Lower leg skin (tissue), 4 donors: ENCODE measurements around the gene EFTUD2. TPM values are rescaled to one million over a fixed set of nuclear protein-coding genes. Genes with fewer than 3 reads are reported as not detected.

Experiments
- DNase-seq, 2 donors: peaks; one replicate each; pipeline ENCODE4 v3.0.0-alpha.2; 2019; ENCODE audit warnings: low spot score in 2 of 2
- H3K4me3 ChIP-seq: fragments of 200-600 bp; sonication (generic); 2 replicates; pipeline ENCODE4 v1.5.1; 2017; ENCODE audit warnings: mild to moderate bottlenecking, low read depth; ENCODE audit not compliant: poor library complexity, severe bottlenecking
- CTCF ChIP-seq, 3 donors: fragments of 450-650 bp; IDR thresholded peaks; one replicate each; pipeline ENCODE4 v1.5.1; 2016; ENCODE audit warnings: antibody characterized with exemption in 3 of 3, mild to moderate bottlenecking in 3 of 3, moderate library complexity in 2 of 3
- POLR2A ChIP-seq, 2 donors: fragments of 450-650 bp; IDR thresholded peaks; one replicate each; pipeline ENCODE4 v1.6.1; 2016 to 2017; ENCODE audit warnings: antibody characterized with exemption in 2 of 2, mild to moderate bottlenecking in 1 of 2, moderate library complexity in 1 of 2
- WGBS, 2 donors: methylation state at CpG; one replicate each; pipeline ENCODE4 v1.1.5; 2018; 5-methylcytosine and 5-hydroxymethylcytosine counted together
- intact Hi-C: fragments of 100-400 bp; cut with DNase I; formaldehyde crosslinking; loops from one replicate; pipeline ENCODE4 v1.15.0; 2023; ENCODE audit warnings: low total_unique reads
- total RNA-seq, 4 donors: library from RNA; depleted of rRNA; stranded (reverse); fragments of >200 nt; gene quantifications; one replicate each; pipeline ENCODE4 v1.1.0, GENCODE V29; 2016

The EFTUD2 gene
- total RNA-seq, 4 donors from 2014 or later: 45.0 to 69.2 (median 51.5) TPM

- 90 to 93% methylated on average over 14 of the region's 14 CpGs for WGBS, 2 donors
- TF ChIP-seq CTCF (IDR thresholded peaks at IDR 0.05) (no peak), POLR2A (IDR thresholded peaks at IDR 0.05) (no peak)
- H3K4me3 ChIP-seq: no peak overlapping the region
- DNase-seq: no peak
- intact Hi-C loops: loop anchor here (10.0 kb wide), 1 partner anchor 192 kb away; no protein-coding TSS in a partner anchor
These were observed 13.7 kb upstream of the EFTUD2 start for GRCh38 chr17:44912763-44913544.

- 12 to 38% methylated on average over 13 to 52 of the region's 56 CpGs for WGBS, 2 donors
- DNase-seq: no peak
- TF ChIP-seq CTCF (IDR thresholded peaks at IDR 0.05) (no peak), POLR2A (IDR thresholded peaks at IDR 0.05) (no peak)
- intact Hi-C loops: loop anchor here (10.0 kb wide), 1 partner anchor 193 kb away; no protein-coding TSS in a partner anchor
- no peak overlapping the region for H3K4me3 ChIP-seq
These were observed 12.1 kb upstream of the EFTUD2 start for GRCh38 chr17:44911133-44912001.

- no peak overlapping the region for H3K4me3 ChIP-seq
- TF ChIP-seq POLR2A (IDR thresholded peaks at IDR 0.05) (no peak), CTCF (IDR thresholded peaks at IDR 0.05) (no peak)
- 90 to 91% methylated on average over 13 of the region's 13 CpGs for WGBS, 2 donors
- intact Hi-C loops: loop anchor here (10.0 kb wide), 1 partner anchor 194 kb away; no protein-coding TSS in a partner anchor
- no peak for DNase-seq
These were observed 11.2 kb upstream of the EFTUD2 start for GRCh38 chr17:44910231-44911106.

GRCh38 chr17:44909681-44910144 is 10.5 kb upstream of the EFTUD2 start:
- WGBS, 2 donors: 73 to 80% methylated on average over 11 of the region's 11 CpGs
- intact Hi-C loops: loop anchor here (10.0 kb wide), 1 partner anchor 195 kb away; no protein-coding TSS in a partner anchor
- TF ChIP-seq POLR2A (IDR thresholded peaks at IDR 0.05) (no peak), CTCF (IDR thresholded peaks at IDR 0.05) (no peak)
- no peak overlapping the region for H3K4me3 ChIP-seq
- no peak for DNase-seq

- TF ChIP-seq POLR2A (IDR thresholded peaks at IDR 0.05) (no peak), CTCF (IDR thresholded peaks at IDR 0.05) (no peak)
- intact Hi-C loops: no loop called here
- 84 to 92% methylated on average over 10 of the region's 10 CpGs for WGBS, 2 donors
These were observed 9.6 kb upstream of the EFTUD2 start for GRCh38 chr17:44908761-44909326.

More at GRCh38 chr17:44908761-44909326, 9.6 kb upstream of the EFTUD2 start:
- no peak for DNase-seq
- H3K4me3 ChIP-seq: no peak overlapping the region
